Stimulated activated naive CD8-positive, alpha-beta T cell treated with anti-CD3 and anti-CD28 coated beads, Interleukin-15, amount 100 ng/mL, for 72 hours (primary cell): ENCODE data around the gene FXYD1.
"Not testable (repeated sequence)": the region's sequence is repeated elsewhere in the genome, so short reads cannot be mapped to it uniquely, and the experiment has no call there.

Experiments
- ATAC-seq: fragments of 150-1000 bp; cut with Tn5 transposase; 2 replicates; pipeline ENCODE4 v1.10.0; 2021; ENCODE audit warnings: mild to moderate bottlenecking, moderate library complexity
- DNase-seq, 2 donors: peaks; one replicate each; pipeline ENCODE4 v3.0.0; 2021 to 2022
- H3K27ac Mint-ChIP-seq, 2 donors: one replicate each; pipeline ENCODE4 v1.8.0; 2022; ENCODE audit warnings: mild to moderate bottlenecking in 2 of 2, mixed read lengths in 2 of 2, moderate library complexity in 2 of 2
- H3K27me3 Mint-ChIP-seq: one replicate; pipeline ENCODE4 v1.8.0; 2022; ENCODE audit warnings: mixed read lengths
- H3K4me1 Mint-ChIP-seq: one replicate; pipeline ENCODE4 v1.8.0; 2022; ENCODE audit warnings: mild to moderate bottlenecking, mixed read lengths
- H3K4me3 Mint-ChIP-seq, 2 donors: one replicate each; pipeline ENCODE4 v1.8.0; 2022; ENCODE audit warnings: mild to moderate bottlenecking in 2 of 2, mixed read lengths in 2 of 2, moderate library complexity in 1 of 2
- H3K9me3 Mint-ChIP-seq, 2 donors: one replicate each; pipeline ENCODE4 v1.8.0; 2022; ENCODE audit warnings: mixed read lengths in 2 of 2

The FXYD1 gene

GRCh38 chr19:35138305-35138892 lies at the start of gene FXYD1:
Gene FXYD1, plus strand, starts transcription at chr19:35138824. Its CDS starts 1,256 bp downstream, at chr19:35140080.
- Mint-ChIP-seq H3K27ac (no peak within 1 kb of the TSS), H3K4me3 (no peak within 1 kb of the TSS), H3K9me3 (peaks cover 0 to under 1% of the 10 kb centered on the region in 2 donors), H3K27me3 (peaks cover 11% of the 10 kb centered on the region), H3K4me1 (peaks cover 27% of the 10 kb centered on the region)
- DNase-seq (no peak), ATAC-seq (no peak)

- H3K27me3 Mint-ChIP-seq, result no peaks in the 10 kb centered on the region
Measured at GRCh38 chr19:35089554-35089953, 49.1 kb upstream of the FXYD1 start.

GRCh38 chr19:35090160-35090505 lies 48.5 kb upstream of the FXYD1 start:
- H3K27ac Mint-ChIP-seq, result no peak overlapping the region
- H3K4me1 Mint-ChIP-seq, result peaks cover 5% of the 10 kb centered on the region
- H3K27me3 Mint-ChIP-seq, result no peaks in the 10 kb centered on the region
- ATAC-seq (no peak), DNase-seq (no peak)
- no peak overlapping the region for H3K4me3 Mint-ChIP-seq
- H3K9me3 Mint-ChIP-seq, result no peaks in the 10 kb centered on the region

More at GRCh38 chr19:35089554-35089953, 49.1 kb upstream of the FXYD1 start:
- Mint-ChIP-seq H3K9me3 (no peaks in the 10 kb centered on the region), H3K27ac (no peak overlapping the region), H3K4me3 (no peak overlapping the region), H3K4me1 (peaks cover 5% of the 10 kb centered on the region)
- DNase-seq (no peak), ATAC-seq (no peak)

GRCh38 chr19:35090506-35091214 lies 48.0 kb upstream of the FXYD1 start:
- no peak overlapping the region for H3K4me3 Mint-ChIP-seq
- peak; percentile 82 for ATAC-seq

GRCh38 chr19:35093430-35093829 lies 45.2 kb upstream of the FXYD1 start:
- no peaks in the 10 kb centered on the region for H3K9me3 Mint-ChIP-seq
- H3K27me3 Mint-ChIP-seq, result no peaks in the 10 kb centered on the region
- H3K27ac Mint-ChIP-seq, result no peak overlapping the region
- no peak overlapping the region for H3K4me3 Mint-ChIP-seq
- ATAC-seq (no peak), DNase-seq (no peak)
- peaks cover 5% of the 10 kb centered on the region for H3K4me1 Mint-ChIP-seq

More at GRCh38 chr19:35090506-35091214, 48.0 kb upstream of the FXYD1 start:
- Mint-ChIP-seq H3K27ac (no peak overlapping the region), H3K27me3 (no peaks in the 10 kb centered on the region), H3K4me1 (peaks cover 5% of the 10 kb centered on the region), H3K9me3 (no peaks in the 10 kb centered on the region)
- DNase-seq, result peak in 1 of 2 donors; percentile 28

- no peaks in the 10 kb centered on the region for H3K9me3 Mint-ChIP-seq
- H3K4me3 Mint-ChIP-seq, result no peak overlapping the region
- H3K27me3 Mint-ChIP-seq, result no peaks in the 10 kb centered on the region
- peaks cover 5% of the 10 kb centered on the region for H3K4me1 Mint-ChIP-seq
- peak overlapping the region in 1 of 2 donors; percentile 54 for H3K27ac Mint-ChIP-seq
- no peak for DNase-seq
- no peak for ATAC-seq
Measured at GRCh38 chr19:35093941-35094647, 44.5 kb upstream of the FXYD1 start.

GRCh38 chr19:35094656-35095055 lies 44.0 kb upstream of the FXYD1 start:
- H3K27me3 Mint-ChIP-seq, result no peaks in the 10 kb centered on the region

GRCh38 chr19:35095667-35096368 lies 42.8 kb upstream of the FXYD1 start:
- ATAC-seq (no peak), DNase-seq (no peak)
- peak overlapping the region; percentile 3 to 20 for H3K27ac Mint-ChIP-seq
- H3K4me1 Mint-ChIP-seq, result peaks cover under 1% of the 10 kb centered on the region
- no peaks in the 10 kb centered on the region for H3K27me3 Mint-ChIP-seq
- no peaks in the 10 kb centered on the region for H3K9me3 Mint-ChIP-seq
- no peak overlapping the region for H3K4me3 Mint-ChIP-seq

More at GRCh38 chr19:35094656-35095055, 44.0 kb upstream of the FXYD1 start:
- Mint-ChIP-seq H3K4me3 (no peak overlapping the region), H3K4me1 (peaks cover 5% of the 10 kb centered on the region), H3K27ac (peak overlapping the region in 1 of 2 donors; percentile 54), H3K9me3 (no peaks in the 10 kb centered on the region)
- no peak for DNase-seq
- no peak for ATAC-seq

- H3K27ac Mint-ChIP-seq, result no peak overlapping the region
- no peaks in the 10 kb centered on the region for H3K9me3 Mint-ChIP-seq
- ATAC-seq (no peak), DNase-seq (no peak)
- no peaks in the 10 kb centered on the region for H3K4me1 Mint-ChIP-seq
- no peak overlapping the region for H3K4me3 Mint-ChIP-seq
- no peaks in the 10 kb centered on the region for H3K27me3 Mint-ChIP-seq
Measured at GRCh38 chr19:35098413-35099049, 40.1 kb upstream of the FXYD1 start.

GRCh38 chr19:35099155-35099896 lies 39.3 kb upstream of the FXYD1 start:
- Mint-ChIP-seq H3K9me3 (no peaks in the 10 kb centered on the region), H3K27ac (no peak overlapping the region), H3K4me1 (no peaks in the 10 kb centered on the region), H3K4me3 (no peak overlapping the region), H3K27me3 (no peaks in the 10 kb centered on the region)
- ATAC-seq (no peak), DNase-seq (no peak)

GRCh38 chr19:35099897-35100275 lies 38.7 kb upstream of the FXYD1 start:
- Mint-ChIP-seq H3K27ac (no peak overlapping the region), H3K4me1 (no peaks in the 10 kb centered on the region), H3K4me3 (no peak overlapping the region), H3K27me3 (no peaks in the 10 kb centered on the region), H3K9me3 (no peaks in the 10 kb centered on the region)
- ATAC-seq (no peak), DNase-seq (no peak)

GRCh38 chr19:35100588-35101533 lies 37.8 kb upstream of the FXYD1 start:
- Mint-ChIP-seq H3K9me3 (no peaks in the 10 kb centered on the region), H3K4me1 (no peaks in the 10 kb centered on the region)

GRCh38 chr19:35101949-35102348 lies 36.7 kb upstream of the FXYD1 start:
- H3K27me3 Mint-ChIP-seq, ATAC-seq, H3K4me1 Mint-ChIP-seq, DNase-seq, H3K4me3 Mint-ChIP-seq, H3K9me3 Mint-ChIP-seq, H3K27ac Mint-ChIP-seq: not testable (repeated sequence)

More at GRCh38 chr19:35100588-35101533, 37.8 kb upstream of the FXYD1 start:
- DNase-seq (no peak), ATAC-seq (no peak)
- no peaks in the 10 kb centered on the region for H3K27me3 Mint-ChIP-seq
- no peak overlapping the region for H3K4me3 Mint-ChIP-seq
- no peak overlapping the region for H3K27ac Mint-ChIP-seq

- H3K4me1 Mint-ChIP-seq, H3K4me3 Mint-ChIP-seq, DNase-seq, ATAC-seq, H3K27me3 Mint-ChIP-seq, H3K27ac Mint-ChIP-seq, H3K9me3 Mint-ChIP-seq: not testable (repeated sequence)
Measured at GRCh38 chr19:35103614-35104013, 35.0 kb upstream of the FXYD1 start.
